Upper lobe of left lung (tissue), 6 donors: ENCODE results near the gene SUPV3L1. TPM values are rescaled to one million over a fixed set of nuclear protein-coding genes. Genes with fewer than 3 reads are reported as not detected.
A peak's percentile ranks its signal among the peaks of the same experiment; 100 is the strongest.

Experiments
- ATAC-seq, 2 donors: fragments of 200-7000 bp; cut with Tn5 transposase; one replicate each; pipeline ENCODE4 v1.9.1; 2022; ENCODE audit warnings: mild to moderate bottlenecking in 2 of 2, moderate library complexity in 2 of 2; ENCODE audit not compliant: low FRiP score in 2 of 2
- DNase-seq, 2 donors: peaks; one replicate each; pipeline ENCODE4 v3.0.0-alpha.2; 2019 to 2020
- H3K27ac ChIP-seq, 4 donors: fragments of 200-600 bp; sonication (generic); one replicate each; pipeline ENCODE4 v1.5.1; 2016 to 2019
- H3K27me3 ChIP-seq, 4 donors: fragments of 200-600 bp; sonication (generic); one replicate each; pipeline ENCODE4 v1.5.1; 2017 to 2019
- H3K36me3 ChIP-seq, 4 donors: fragments of 200-600 bp; sonication (generic); one replicate each; pipeline ENCODE4 v1.5.1; 2016 to 2019
- H3K4me1 ChIP-seq, 4 donors: fragments of 200-600 bp; sonication (generic); one replicate each; pipeline ENCODE4 v1.5.1; 2018 to 2019
- H3K4me3 ChIP-seq, 4 donors: fragments of 200-600 bp; sonication (generic); one replicate each; pipeline ENCODE4 v1.5.1; 2017 to 2019; ENCODE audit warnings: mild to moderate bottlenecking in 2 of 4, moderate library complexity in 1 of 4
- H3K9me3 ChIP-seq, 4 donors: fragments of 200-600 bp; sonication (generic); one replicate each; pipeline ENCODE4 v1.5.1; 2018 to 2019
- CTCF ChIP-seq, 6 experiments: fragments of 450-650 bp in 4 of 6; fragments of 200-600 bp in 2 of 6; sonication (generic) in 2 of 6; IDR thresholded peaks; one replicate each; pipeline ENCODE4 v1.5.1; 2016 to 2019; ENCODE audit warnings: antibody characterized with exemption in 6 of 6
- EP300 ChIP-seq, 4 donors: sonication (generic); formaldehyde crosslinking; IDR thresholded peaks; one replicate each; pipeline ENCODE4 v1.5.1; 2017; ENCODE audit warnings: antibody characterized with exemption in 4 of 4, control low read depth in 2 of 4
- POLR2A ChIP-seq, 4 donors: fragments of 450-650 bp; IDR thresholded peaks; one replicate each; pipeline ENCODE4 v1.5.1; 2016 to 2017; ENCODE audit warnings: antibody characterized with exemption in 4 of 4, mild to moderate bottlenecking in 2 of 4
- POLR2AphosphoS5 ChIP-seq, 2 donors: sonication (generic); formaldehyde crosslinking; IDR thresholded peaks; one replicate each; pipeline ENCODE4 v1.5.1; 2017; ENCODE audit warnings: antibody characterized with exemption in 2 of 2
- WGBS, 2 donors: methylation state at CpG; one replicate each; pipeline ENCODE4 v1.1.5; 2017 to 2018; 5-methylcytosine and 5-hydroxymethylcytosine counted together
- total RNA-seq, 6 donors: library from RNA; depleted of rRNA in 4 of 6; stranded (reverse); fragments of >200 nt in 4 of 6; gene quantifications; one replicate each; pipeline versions ENCODE4 v1.1.0 to v1.2.1, GENCODE V29; 2016 to 2021
- donor health status: DM: no; HTN: no; CAD: no; lungs with moderate emphysema.
- donor health status: DM: no; HTN: yes; CAD: no; lungs with severe emphysema.

SUPV3L1 gene
- total RNA-seq, 6 donors from 2014 or later = 17.0 to 47.1 (median 21.5) TPM

- 74 to 78% methylated on average over 6 of the region's 6 CpGs for WGBS, 2 donors
- H3K4me3 ChIP-seq = no peak overlapping the region
- ATAC-seq (peak in 1 of 2 donors; percentile 17), DNase-seq (no peak)
- H3K4me1 ChIP-seq = peaks cover 3 to 26% (median 13%) of the 10 kb centered on the region in 4 donors
- H3K36me3 ChIP-seq = no peaks in the 10 kb centered on the region
- no peaks in the 10 kb centered on the region for H3K9me3 ChIP-seq
- TF ChIP-seq POLR2AphosphoS5 (IDR thresholded peaks at IDR 0.05) (peak in 1 of 2 donors; percentile 45), CTCF (IDR thresholded peaks at IDR 0.05) (no peak)
- no peaks in the 10 kb centered on the region for H3K27me3 ChIP-seq
- H3K27ac ChIP-seq = peak overlapping the region in 1 of 4 donors; percentile 32
Observed at GRCh38 chr10:69214666-69215131, 34.7 kb downstream of the SUPV3L1 start.

- DNase-seq (no peak), ATAC-seq (no peak)
- WGBS, 2 donors = 17 to 26% methylated on average over 10 of the region's 10 CpGs
- TF ChIP-seq EP300 (IDR thresholded peaks at IDR 0.05) (no peak), CTCF (IDR thresholded peaks at IDR 0.05) (no peak), POLR2A (IDR thresholded peaks at IDR 0.05) (no peak), POLR2AphosphoS5 (IDR thresholded peaks at IDR 0.05) (no peak)
- Histone ChIP-seq H3K4me3 (no peak overlapping the region), H3K27ac (peak overlapping the region in 2 of 4 donors; percentile 32 to 52), H3K4me1 (peaks cover 3 to 26% (median 13%) of the 10 kb centered on the region in 4 donors), H3K36me3 (no peaks in the 10 kb centered on the region), H3K27me3 (no peaks in the 10 kb centered on the region), H3K9me3 (no peaks in the 10 kb centered on the region)
Observed at GRCh38 chr10:69215405-69216171, 35.6 kb downstream of the SUPV3L1 start.

GRCh38 chr10:69216577-69217118 lies 36.6 kb downstream of the SUPV3L1 start:
- ATAC-seq (no peak), DNase-seq (no peak)
- Histone ChIP-seq H3K27ac (peak overlapping the region in 1 of 4 donors; percentile 52), H3K4me3 (no peak overlapping the region), H3K36me3 (no peaks in the 10 kb centered on the region), H3K9me3 (no peaks in the 10 kb centered on the region), H3K4me1 (peaks cover 3 to 28% (median 14%) of the 10 kb centered on the region in 4 donors), H3K27me3 (no peaks in the 10 kb centered on the region)
- TF ChIP-seq EP300 (IDR thresholded peaks at IDR 0.05) (no peak), POLR2A (IDR thresholded peaks at IDR 0.05) (no peak), CTCF (IDR thresholded peaks at IDR 0.05) (no peak), POLR2AphosphoS5 (IDR thresholded peaks at IDR 0.05) (no peak)
- 94% methylated on average over 11 of the region's 11 CpGs for WGBS, 2 donors

- Histone ChIP-seq H3K9me3 (no peaks in the 10 kb centered on the region), H3K36me3 (no peaks in the 10 kb centered on the region), H3K4me1 (peaks cover 3 to 34% (median 19%) of the 10 kb centered on the region in 4 donors), H3K4me3 (no peak overlapping the region), H3K27me3 (no peaks in the 10 kb centered on the region), H3K27ac (peak overlapping the region in 2 of 4 donors; percentile 27 to 56)
- DNase-seq = no peak
- 70 to 76% methylated on average over 4 of the region's 4 CpGs for WGBS, 2 donors
- TF ChIP-seq POLR2AphosphoS5 (IDR thresholded peaks at IDR 0.05) = no peak
- peak in 1 of 4 donors; percentile 34 for TF ChIP-seq EP300 (IDR thresholded peaks at IDR 0.05)
- no peak for TF ChIP-seq CTCF (IDR thresholded peaks at IDR 0.05)
- peak; percentile 51 to 59 for ATAC-seq
Observed at GRCh38 chr10:69217119-69217754, 37.2 kb downstream of the SUPV3L1 start.
